Testis (tissue), 2 donors: ENCODE data around the gene IPO4.

Experiments
- CTCF ChIP-seq, 3 experiments: fragments of 450-650 bp in 2 of 3; fragments of 200-600 bp in 1 of 3; sonication (generic) in 1 of 3; IDR thresholded peaks; one replicate each; pipeline ENCODE4 v1.5.1; 2016 to 2019; ENCODE audit warnings: antibody characterized with exemption in 3 of 3, mild to moderate bottlenecking in 2 of 3, moderate library complexity in 1 of 3
- POLR2A ChIP-seq: fragments of 450-650 bp; IDR thresholded peaks from one replicate; pipeline ENCODE4 v1.6.1; 2017; ENCODE audit warnings: antibody characterized with exemption, mild to moderate bottlenecking, moderate library complexity

GRCh38 chr14:24137529-24138395 lies 50.9 kb downstream of the IPO4 start:
- TF ChIP-seq CTCF (IDR thresholded peaks at IDR 0.05) (no peak), POLR2A (no peak)
